ENCODE measurements around the gene NOTUM. TPM values are rescaled to one million over a fixed set of nuclear protein-coding genes. Genes with fewer than 3 reads are reported as not detected.
A peak's percentile ranks its signal among the peaks of the same experiment; 100 is the strongest.

The NOTUM gene
- total and polyA plus RNA-seq, 9 of the 15 experiments (the other 6 are each of a cell fraction or from before 2014, with no cell fraction given) = 0.03 to 14.0 (median 4.1) TPM

- Histone ChIP-seq H3K27ac (ENCODE audit: extremely low read depth, low read depth, low read length) (no peak overlapping the region), H3K27me3 (ENCODE audit: control insufficient read depth in 2 of 2, insufficient read depth in 2 of 2, low read length in 2 of 2) (no peaks in the 10 kb centered on the region), H3K4me3 (no peak overlapping the region), H3K9ac (ENCODE audit: insufficient read depth in 1 of 2, low read depth in 2 of 2, low read length in 2 of 2) (0 out of 4 replicates have a peak overlapping the region, but pooled peaks of 1 of the 2 experiments have one; percentile 67), H3K4me1 (replicated peaks in 1 of 2; ENCODE audit: control insufficient read depth in 2 of 2, insufficient read depth in 2 of 2, low read length in 2 of 2) (peaks cover 0 to 62% of the 10 kb centered on the region in 2 experiments; a peak in 2 of 5 replicates), H4K20me1 (replicated peaks; ENCODE audit: control insufficient read depth, insufficient read depth, low read length) (no peaks in the 10 kb centered on the region), H3K4me2 (ENCODE audit: insufficient read depth, low read length) (no peak overlapping the region), H3K36me3 (ENCODE audit: control insufficient read depth, insufficient read depth, low read length) (peaks cover 6% of the 10 kb centered on the region; the same call in 1 of the 3 replicates), H2AFZ (ENCODE audit: low read depth, low read length) (no peak overlapping the region), H3K79me2 (ENCODE audit: control insufficient read depth, insufficient read depth, low read length) (no peaks in the 10 kb centered on the region), H3K9me3 (replicated peaks; ENCODE audit: control insufficient read depth, insufficient read depth, low read depth, low read length) (no peaks in the 10 kb centered on the region), H3K9me1 (ENCODE audit: control insufficient read depth, insufficient read depth, low read length) (peaks cover 1% of the 10 kb centered on the region)
- no peak for FAIRE-seq
- ChIA-PET POLR2A (interaction anchor here (1.1 kb wide), 1 partner anchor 21 kb away, joined by 3 read pairs; no protein-coding TSS in a partner anchor), CTCF (ENCODE audit: low intra/inter-chr PET ratio) (interaction anchor here (0.6 to 0.7 kb wide), 2 partner anchors 342 to 1035 kb away, joined by 3 to 4 read pairs; partner anchors contain the start of gene PDE6G)
- in situ Hi-C loops (cut with MboI) (no loop called here), intact Hi-C loops (cut with micrococcal nuclease) (no loop called here)
- WGBS (ENCODE audit: insufficient coverage, low coverage, missing lambda C conversion rate) = 77% methylated on average over 14 of the region's 14 CpGs
- DNase-seq (ENCODE audit: extremely low read depth in 1 of 4, low spot score in 3 of 4) = no peak
- ATAC-seq = no peak
- TF ChIP-seq NFYB (IDR thresholded peaks at IDR 0.05; ENCODE audit: extremely low read depth, insufficient read length) (no peak), RBBP5 (IDR thresholded peaks at IDR 0.05; ENCODE audit: borderline replicate concordance, insufficient read depth, low read length, poor library complexity, severe bottlenecking) (no peak), HNRNPL (IDR thresholded peaks at IDR 0.05; ENCODE audit: low read depth, low read length) (no peak), JUNB (CRISPR knock-in tag; conservative IDR thresholded peaks at IDR 0.05) (no peak), ZNF143 (CRISPR knock-in tag; IDR thresholded peaks at IDR 0.05) (no peak), ATF1 (CRISPR knock-in tag; IDR thresholded peaks at IDR 0.05) (no peak), ATF1 (tag; IDR thresholded peaks at IDR 0.05) (no peak), ZNF395 (CRISPR knock-in tag; IDR thresholded peaks at IDR 0.05) (no peak), FOXA3 (CRISPR knock-in tag; conservative IDR thresholded peaks at IDR 0.05 in 1 of 2, IDR thresholded peaks at IDR 0.05 in 1 of 2) (no peak), GTF2A2 (tag; IDR thresholded peaks at IDR 0.05) (no peak), MTA1 (IDR thresholded peaks at IDR 0.05; ENCODE audit: borderline replicate concordance) (no peak), U2AF1 (optimal IDR thresholded peaks at IDR 0.05; ENCODE audit: low read depth, low read length) (no peak), ZNF253 (CRISPR knock-in tag; conservative IDR thresholded peaks at IDR 0.05) (no peak), ZNF134 (CRISPR knock-in tag; conservative IDR thresholded peaks at IDR 0.05) (no peak), ELF1 (tag; IDR thresholded peaks at IDR 0.05) (no peak), PATZ1 (CRISPR knock-in tag; IDR thresholded peaks at IDR 0.05; ENCODE audit: borderline replicate concordance) (no peak), BHLHE40 (IDR thresholded peaks at IDR 0.05; ENCODE audit: low read length) (no peak)
- BruUV-seq (replicated peaks) = no TSS peak
Measured at GRCh38 chr17:81998691-81999438, 37.9 kb upstream of the NOTUM start.
